ENCODE results near the gene SIGLEC1. TPM values are rescaled to one million over a fixed set of nuclear protein-coding genes. Genes with fewer than 3 reads are reported as not detected.
A peak's percentile ranks its signal among the peaks of the same experiment; 100 is the strongest.

The SIGLEC1 gene
- total RNA-seq, 1 donor from 2014 or later, result not detected

DNA sequence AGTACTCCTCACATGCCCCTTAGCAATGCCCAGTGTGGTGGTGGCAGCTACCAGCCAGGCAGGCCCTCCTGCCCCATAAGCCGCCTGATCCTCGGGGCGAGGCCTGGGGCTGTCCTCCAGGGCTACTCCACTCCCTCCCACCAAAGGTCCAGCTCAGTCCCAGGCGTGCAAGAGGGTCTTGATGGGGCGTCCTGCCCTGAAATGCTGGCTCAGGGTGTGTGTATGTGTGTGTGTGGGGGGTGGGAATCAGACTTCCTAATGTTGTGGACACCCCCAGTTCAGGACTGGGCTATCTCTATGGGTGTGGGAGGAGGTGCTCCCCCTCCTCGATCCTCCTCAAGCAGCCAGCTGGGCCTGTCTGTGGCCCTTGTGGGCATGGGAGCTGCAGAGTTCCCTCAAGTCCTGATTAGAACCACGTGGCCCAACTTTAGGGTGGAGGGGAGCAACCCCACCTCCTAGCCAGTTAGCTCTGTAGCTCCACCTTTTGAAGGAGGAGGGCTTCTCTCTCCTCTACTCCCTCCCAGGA is 27.6 kb upstream of the SIGLEC1 start:
- DNase-seq (ENCODE audit: low spot score), result no peak
- Mint-ChIP-seq H3K4me1 (ENCODE audit: low read depth) (peaks cover 4% of the 10 kb centered on the region), H3K9me3 (ENCODE audit: low read depth) (no peaks in the 10 kb centered on the region), H3K27me3 (ENCODE audit: low read depth) (peaks cover 5% of the 10 kb centered on the region), H3K36me3 (ENCODE audit: low read depth) (peaks cover 2% of the 10 kb centered on the region), H3K27ac (ENCODE audit: unreplicated experiment) (no peak overlapping the region), H3K4me3 (ENCODE audit: unreplicated experiment) (no peak overlapping the region)
- TF ChIP-seq, protein P1, sequence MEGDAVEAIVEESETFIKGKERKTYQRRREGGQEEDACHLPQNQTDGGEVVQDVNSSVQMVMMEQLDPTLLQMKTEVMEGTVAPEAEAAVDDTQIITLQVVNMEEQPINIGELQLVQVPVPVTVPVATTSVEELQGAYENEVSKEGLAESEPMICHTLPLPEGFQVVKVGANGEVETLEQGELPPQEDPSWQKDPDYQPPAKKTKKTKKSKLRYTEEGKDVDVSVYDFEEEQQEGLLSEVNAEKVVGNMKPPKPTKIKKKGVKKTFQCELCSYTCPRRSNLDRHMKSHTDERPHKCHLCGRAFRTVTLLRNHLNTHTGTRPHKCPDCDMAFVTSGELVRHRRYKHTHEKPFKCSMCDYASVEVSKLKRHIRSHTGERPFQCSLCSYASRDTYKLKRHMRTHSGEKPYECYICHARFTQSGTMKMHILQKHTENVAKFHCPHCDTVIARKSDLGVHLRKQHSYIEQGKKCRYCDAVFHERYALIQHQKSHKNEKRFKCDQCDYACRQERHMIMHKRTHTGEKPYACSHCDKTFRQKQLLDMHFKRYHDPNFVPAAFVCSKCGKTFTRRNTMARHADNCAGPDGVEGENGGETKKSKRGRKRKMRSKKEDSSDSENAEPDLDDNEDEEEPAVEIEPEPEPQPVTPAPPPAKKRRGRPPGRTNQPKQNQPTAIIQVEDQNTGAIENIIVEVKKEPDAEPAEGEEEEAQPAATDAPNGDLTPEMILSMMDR (IDR thresholded peaks at IDR 0.05), result no peak

DNA sequence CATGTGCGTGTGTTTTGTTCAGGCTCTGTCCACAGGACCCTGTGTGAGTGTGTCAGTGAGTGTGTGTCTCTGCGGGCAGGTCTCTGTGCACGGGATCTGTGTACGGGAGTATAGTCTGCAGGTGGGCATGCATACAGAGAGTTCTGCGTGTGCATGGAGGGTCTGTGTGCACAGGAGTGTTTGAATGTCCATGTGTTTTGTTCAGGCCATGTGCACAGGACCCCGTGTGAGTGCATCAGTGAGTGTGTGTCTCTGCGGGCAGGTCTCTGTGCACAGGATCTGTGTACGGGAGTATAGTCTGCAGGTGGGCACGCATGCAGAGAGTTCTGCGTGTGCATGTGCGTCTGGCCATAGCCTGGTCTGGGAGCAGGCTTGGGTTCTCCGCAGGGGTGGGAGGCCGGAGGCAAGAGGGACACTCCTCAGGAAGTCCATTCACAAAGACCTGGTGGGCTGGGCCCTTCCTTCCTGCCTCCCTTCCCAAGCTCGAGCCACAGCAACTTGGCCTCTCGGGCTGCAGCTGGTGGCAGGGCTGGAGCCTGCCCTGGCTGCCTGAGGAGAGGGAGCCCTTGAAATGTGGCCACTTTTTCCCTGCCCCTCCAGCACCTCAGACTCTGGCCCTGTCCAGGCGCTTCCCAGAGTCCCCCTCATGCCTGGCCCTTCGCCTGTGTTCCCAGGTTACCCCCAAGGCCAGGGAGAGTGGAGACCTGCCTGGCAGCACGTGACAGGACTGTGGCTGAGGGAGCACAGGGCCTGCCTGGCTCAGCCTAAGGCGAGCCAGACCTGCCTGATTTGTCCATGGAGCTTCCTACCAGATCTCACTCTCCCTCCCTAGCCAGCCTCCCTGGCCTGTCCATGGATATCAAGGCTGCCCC is 26.9 kb upstream of the SIGLEC1 start:
- H3K36me3 Mint-ChIP-seq (ENCODE audit: low read depth), result no peaks in the 10 kb centered on the region
- H3K27me3 Mint-ChIP-seq (ENCODE audit: low read depth), result peaks cover 1% of the 10 kb centered on the region
- no peaks in the 10 kb centered on the region for H3K4me1 Mint-ChIP-seq (ENCODE audit: low read depth)
- peak; percentile 67 for DNase-seq (ENCODE audit: low spot score)
- H3K4me3 Mint-ChIP-seq (ENCODE audit: unreplicated experiment), result no peak overlapping the region
- no peak overlapping the region for H3K27ac Mint-ChIP-seq (ENCODE audit: unreplicated experiment)
- TF ChIP-seq, protein P1 (IDR thresholded peaks at IDR 0.05), result no peak
- H3K9me3 Mint-ChIP-seq (ENCODE audit: low read depth), result no peaks in the 10 kb centered on the region

DNA sequence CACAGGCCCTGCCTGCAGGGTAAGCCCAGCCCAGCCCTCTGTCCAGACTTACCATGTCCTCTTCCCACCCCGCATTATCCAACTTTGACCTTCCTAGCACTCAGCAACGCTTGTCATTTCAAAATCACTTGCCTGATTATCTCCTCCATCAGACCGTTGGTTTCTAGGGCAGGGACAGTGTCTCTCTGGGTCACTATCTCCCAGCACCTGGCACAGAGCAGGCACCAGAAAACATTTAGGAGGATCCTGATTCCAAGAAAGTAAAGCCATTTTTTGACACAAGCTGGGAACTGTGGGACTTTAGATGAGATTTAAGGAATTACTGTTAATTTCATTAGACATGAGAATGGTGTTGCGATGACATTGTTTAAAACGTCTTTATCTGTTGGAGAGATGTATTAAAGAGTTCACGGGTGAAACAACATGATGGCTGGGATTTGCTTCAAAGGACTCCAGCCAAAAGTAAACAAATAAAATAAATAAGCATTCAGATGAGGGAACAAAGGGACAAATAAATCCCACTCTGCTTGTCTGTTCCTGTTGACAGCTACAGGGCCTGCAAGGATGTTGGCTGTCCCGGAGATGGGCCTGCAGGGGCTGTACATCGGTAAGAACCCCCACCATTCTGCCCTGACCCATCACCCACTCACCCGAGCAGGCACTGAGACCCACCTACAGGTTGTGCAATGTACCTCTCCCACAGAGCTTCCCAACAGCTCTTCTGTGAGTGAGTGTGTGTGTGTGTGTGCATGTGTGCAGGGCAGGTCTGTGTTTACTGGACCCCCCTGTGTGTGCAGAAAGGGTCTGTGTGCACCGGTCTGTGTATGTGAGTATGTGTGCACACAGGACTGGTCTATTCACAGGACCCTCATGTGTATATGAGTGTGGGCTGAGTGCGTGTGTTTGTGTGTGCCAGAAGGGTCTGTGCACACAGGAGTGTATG is 26.0 kb upstream of the SIGLEC1 start:
- Mint-ChIP-seq H3K4me3 (ENCODE audit: unreplicated experiment) (no peak overlapping the region), H3K9me3 (ENCODE audit: low read depth) (no peaks in the 10 kb centered on the region), H3K36me3 (ENCODE audit: low read depth) (no peaks in the 10 kb centered on the region), H3K27ac (ENCODE audit: unreplicated experiment) (no peak overlapping the region), H3K27me3 (ENCODE audit: low read depth) (peaks cover 1% of the 10 kb centered on the region), H3K4me1 (ENCODE audit: low read depth) (no peaks in the 10 kb centered on the region)
- peak; percentile 40 for DNase-seq (ENCODE audit: low spot score)
- TF ChIP-seq, protein P1 (IDR thresholded peaks at IDR 0.05), result no peak

DNA sequence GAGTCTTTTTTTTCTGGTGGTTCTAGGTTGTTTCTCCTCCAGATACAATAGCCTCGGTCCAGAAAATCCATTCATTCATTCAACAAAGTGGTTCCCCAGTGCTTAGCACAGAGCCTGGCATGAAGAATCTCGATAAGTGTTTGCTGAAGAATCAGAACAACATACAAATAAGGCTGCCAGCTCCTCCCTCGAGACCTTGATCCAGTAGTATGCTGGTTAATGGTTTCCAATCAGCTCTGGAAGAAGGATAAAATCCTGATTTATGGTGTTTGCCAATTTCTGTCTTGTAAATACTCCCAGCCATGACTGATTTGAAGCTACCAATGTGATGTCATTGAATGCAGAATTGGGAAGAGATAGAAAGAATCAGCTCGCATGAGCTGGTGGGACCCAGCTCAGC is 23.4 kb upstream of the SIGLEC1 start:
- peaks cover 5% of the 10 kb centered on the region for H3K27me3 Mint-ChIP-seq (ENCODE audit: low read depth)
- H3K36me3 Mint-ChIP-seq (ENCODE audit: low read depth), result no peaks in the 10 kb centered on the region
- no peak overlapping the region for H3K27ac Mint-ChIP-seq (ENCODE audit: unreplicated experiment)
- no peak overlapping the region for H3K4me3 Mint-ChIP-seq (ENCODE audit: unreplicated experiment)
- H3K9me3 Mint-ChIP-seq (ENCODE audit: low read depth), result no peaks in the 10 kb centered on the region
- TF ChIP-seq, protein P1 (IDR thresholded peaks at IDR 0.05), result no peak
- H3K4me1 Mint-ChIP-seq (ENCODE audit: low read depth), result no peaks in the 10 kb centered on the region
- no peak for DNase-seq (ENCODE audit: low spot score)
